Adipocyte (in vitro differentiated cells): ENCODE results near the gene HECW1.
"Not testable (repeated sequence)": the region's sequence is repeated elsewhere in the genome, so short reads cannot be mapped to it uniquely, and the experiment has no call there.

Source experiments
- DNase-seq: peaks from one replicate; pipeline ENCODE4 v3.0.0-alpha.2; 2015; ENCODE audit warnings: low read depth
- H3K27me3 ChIP-seq: replicated peaks from 2 replicates; pipeline ENCODE4 v1.7.0; 2013; ENCODE audit warnings: mild to moderate bottlenecking, low read length, moderate library complexity; ENCODE audit not compliant: control insufficient read depth, insufficient read depth
- H3K36me3 ChIP-seq: 2 replicates; pipeline ENCODE4 v1.7.0; 2013; ENCODE audit warnings: low read length, mild to moderate bottlenecking, moderate library complexity; ENCODE audit not compliant: control insufficient read depth, insufficient read depth, severe bottlenecking
- H3K4me1 ChIP-seq: 2 replicates; pipeline ENCODE4 v1.7.0; 2013; ENCODE audit warnings: mild to moderate bottlenecking, low read length, moderate library complexity; ENCODE audit not compliant: control insufficient read depth, insufficient read depth
- H3K4me3 ChIP-seq: 2 replicates; pipeline ENCODE4 v1.7.0; 2013; ENCODE audit warnings: mild to moderate bottlenecking, low read length, moderate library complexity
- H3K9ac ChIP-seq: 2 replicates; pipeline ENCODE4 v1.7.0; 2013; ENCODE audit warnings: mild to moderate bottlenecking, low read length, moderate library complexity
- H3K9me3 ChIP-seq: 2 replicates; pipeline ENCODE4 v1.7.0; 2013; ENCODE audit warnings: mild to moderate bottlenecking, low read length, moderate library complexity; ENCODE audit not compliant: control insufficient read depth

Gene HECW1

DNA sequence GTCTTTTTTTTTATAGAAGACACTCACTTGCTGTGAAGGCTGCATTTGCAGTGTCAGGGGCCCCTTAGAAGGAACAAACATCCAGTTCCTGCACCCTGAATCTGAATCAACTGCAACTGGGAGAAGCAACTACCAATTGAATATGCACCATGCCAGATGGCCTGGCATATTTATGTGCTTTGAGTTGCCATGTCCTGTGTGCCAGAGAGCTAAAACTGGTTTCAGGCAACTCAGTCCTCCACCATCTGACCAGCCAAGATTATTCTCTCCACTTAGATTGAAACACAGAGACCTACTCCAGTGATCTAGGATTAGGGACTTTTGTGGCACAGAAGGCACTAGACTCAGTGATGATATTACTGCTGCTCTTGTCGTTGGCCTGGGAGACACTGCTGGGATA, 225.4 kb downstream of the HECW1 start:
- no peaks in the 10 kb centered on the region for H3K4me1 ChIP-seq

DNA sequence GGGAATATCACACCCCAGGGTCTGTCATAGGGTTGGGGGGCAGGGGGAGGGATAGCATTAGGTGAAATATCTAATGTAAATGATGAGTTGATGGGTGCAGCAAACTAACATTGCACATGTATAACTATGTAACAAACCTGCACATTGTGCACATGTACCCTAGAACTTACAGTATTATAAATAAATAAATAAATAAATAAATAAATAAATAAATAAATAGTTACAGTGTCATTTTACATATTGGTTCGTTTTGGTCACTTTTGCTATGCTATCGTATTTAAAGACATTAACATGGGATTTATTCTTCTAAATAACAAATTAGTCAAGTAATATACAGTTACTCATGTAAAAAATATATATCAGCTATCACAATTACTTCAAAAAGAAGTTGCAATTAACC, 228.7 kb downstream of the HECW1 start:
- no peak overlapping the region for H3K4me3 ChIP-seq
- H3K9ac ChIP-seq = no peak overlapping the region
- no peaks in the 10 kb centered on the region for H3K9me3 ChIP-seq
- no peaks in the 10 kb centered on the region for H3K36me3 ChIP-seq
- peaks cover 2% of the 10 kb centered on the region for H3K4me1 ChIP-seq
- H3K27me3 ChIP-seq = peaks cover 13% of the 10 kb centered on the region
- DNase-seq = no peak

More for the DNA sequence above, 225.4 kb downstream of the HECW1 start:
- Histone ChIP-seq H3K9ac (no peak overlapping the region), H3K4me3 (no peak overlapping the region), H3K9me3 (no peaks in the 10 kb centered on the region), H3K27me3 (peaks cover 13% of the 10 kb centered on the region), H3K36me3 (no peaks in the 10 kb centered on the region)
- no peak for DNase-seq

DNA sequence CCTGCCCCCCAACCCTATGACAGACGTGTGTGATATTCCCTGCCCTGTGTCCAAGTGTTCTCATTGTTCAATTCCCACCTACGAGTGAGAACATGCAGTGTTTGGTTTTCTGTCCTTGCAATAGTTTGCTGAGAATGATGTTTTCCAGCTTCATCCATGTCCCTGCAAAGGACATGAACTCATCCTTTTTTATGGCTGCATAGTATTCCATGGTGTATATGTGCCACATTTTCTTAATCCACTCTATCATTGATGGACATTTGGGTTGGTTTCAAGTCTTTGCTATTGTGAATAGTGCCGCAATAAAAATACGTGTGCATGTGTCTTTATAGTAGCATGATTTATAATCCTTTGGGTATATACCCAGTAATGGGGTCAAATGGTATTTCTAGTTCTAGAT, 231.0 kb downstream of the HECW1 start:
- not testable (repeated sequence) for H3K27me3 ChIP-seq, H3K4me1 ChIP-seq, H3K4me3 ChIP-seq, H3K9ac ChIP-seq, DNase-seq, H3K9me3 ChIP-seq, H3K36me3 ChIP-seq

DNA sequence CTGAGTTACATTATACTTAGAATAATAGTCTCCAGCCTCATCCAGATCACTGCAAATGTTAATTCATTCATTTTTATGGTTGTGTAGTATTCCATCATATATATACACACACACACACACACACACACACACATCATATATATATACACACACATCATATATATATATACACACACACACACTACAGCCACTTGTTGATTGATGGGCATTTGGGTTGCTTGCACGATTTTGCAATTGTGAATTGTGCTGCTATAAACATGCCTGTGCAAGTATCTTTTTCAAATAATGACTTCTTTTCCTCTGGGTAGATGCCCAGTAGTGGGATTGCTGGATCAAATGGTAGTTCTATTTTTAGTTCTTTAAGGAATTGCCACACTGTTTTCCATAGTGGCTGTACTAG, 233.2 kb downstream of the HECW1 start:
- not testable (repeated sequence) for H3K4me1 ChIP-seq, H3K9ac ChIP-seq, DNase-seq, H3K27me3 ChIP-seq, H3K4me3 ChIP-seq, H3K36me3 ChIP-seq
- peaks cover 16% of the 10 kb centered on the region for H3K9me3 ChIP-seq

DNA sequence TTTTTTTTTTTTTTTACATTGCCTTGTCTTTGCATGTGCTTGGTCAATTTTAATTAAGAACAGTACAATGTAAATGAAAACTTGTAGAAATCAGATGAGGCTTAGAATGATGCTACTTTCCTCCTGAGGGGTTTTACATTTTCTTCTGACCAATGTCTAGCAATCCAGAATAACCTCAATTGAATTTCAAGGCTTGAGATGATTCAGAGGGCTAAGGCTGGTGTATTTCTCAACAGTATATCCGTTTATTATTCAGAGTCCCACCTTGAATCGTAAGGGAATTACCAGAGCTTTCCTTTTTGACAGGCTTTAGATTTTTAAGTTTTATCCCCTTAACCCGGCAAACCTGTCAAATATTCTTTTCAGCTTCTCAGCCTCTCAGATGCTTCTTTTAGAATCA, 239.2 kb downstream of the HECW1 start:
- Histone ChIP-seq H3K27me3 (no peaks in the 10 kb centered on the region), H3K9me3 (peaks cover 31% of the 10 kb centered on the region), H3K4me1 (no peaks in the 10 kb centered on the region), H3K36me3 (no peaks in the 10 kb centered on the region), H3K9ac (no peak overlapping the region), H3K4me3 (no peak overlapping the region)
- DNase-seq = no peak

DNA sequence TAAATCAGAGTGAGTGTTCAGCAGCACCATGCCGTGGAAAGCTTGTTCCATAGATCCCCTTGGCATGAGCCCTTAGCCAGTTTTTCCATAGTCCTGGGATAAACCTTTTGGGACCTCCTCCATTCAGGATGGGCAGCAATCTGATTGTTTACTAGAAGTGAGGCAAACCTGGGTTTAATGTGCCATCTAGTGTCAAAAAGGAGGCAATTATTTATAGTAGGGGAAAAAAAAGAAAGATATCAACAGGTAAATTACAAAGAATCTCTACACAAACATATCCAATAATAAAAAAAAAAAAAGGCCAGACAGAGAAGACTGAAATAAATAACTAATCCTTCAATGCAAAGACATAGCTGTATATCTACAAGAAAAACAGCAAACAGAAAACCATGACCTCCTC, 241.5 kb downstream of the HECW1 start:
- Histone ChIP-seq H3K9me3 (peaks cover 26% of the 10 kb centered on the region), H3K27me3 (no peaks in the 10 kb centered on the region), H3K9ac (no peak overlapping the region), H3K36me3 (no peaks in the 10 kb centered on the region), H3K4me3 (no peak overlapping the region), H3K4me1 (no peaks in the 10 kb centered on the region)
- no peak for DNase-seq

DNA sequence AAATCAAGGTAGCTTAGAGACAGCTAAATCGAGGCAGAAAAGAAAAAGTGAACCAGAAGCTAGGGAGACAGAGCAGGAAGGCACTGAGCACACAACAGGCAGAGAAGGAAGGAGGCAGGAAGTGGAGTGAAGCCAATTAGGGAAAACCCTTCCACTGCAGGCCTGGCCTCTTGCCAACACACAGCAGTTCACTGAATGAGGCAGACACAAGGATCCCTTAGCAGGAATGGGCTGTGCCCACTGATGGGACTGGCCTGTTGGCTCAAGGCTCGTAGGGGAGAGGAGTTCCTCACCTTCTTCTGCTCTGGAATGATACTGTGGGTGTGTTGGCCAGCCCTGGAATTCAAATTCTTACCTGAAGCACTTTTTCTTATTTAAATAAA, 250.2 kb downstream of the HECW1 start:
- Histone ChIP-seq H3K4me3 (no peak overlapping the region), H3K27me3 (peaks cover 6% of the 10 kb centered on the region), H3K36me3 (no peaks in the 10 kb centered on the region), H3K4me1 (no peaks in the 10 kb centered on the region), H3K9ac (no peak overlapping the region), H3K9me3 (no peaks in the 10 kb centered on the region)
- DNase-seq = peak; percentile 14

DNA sequence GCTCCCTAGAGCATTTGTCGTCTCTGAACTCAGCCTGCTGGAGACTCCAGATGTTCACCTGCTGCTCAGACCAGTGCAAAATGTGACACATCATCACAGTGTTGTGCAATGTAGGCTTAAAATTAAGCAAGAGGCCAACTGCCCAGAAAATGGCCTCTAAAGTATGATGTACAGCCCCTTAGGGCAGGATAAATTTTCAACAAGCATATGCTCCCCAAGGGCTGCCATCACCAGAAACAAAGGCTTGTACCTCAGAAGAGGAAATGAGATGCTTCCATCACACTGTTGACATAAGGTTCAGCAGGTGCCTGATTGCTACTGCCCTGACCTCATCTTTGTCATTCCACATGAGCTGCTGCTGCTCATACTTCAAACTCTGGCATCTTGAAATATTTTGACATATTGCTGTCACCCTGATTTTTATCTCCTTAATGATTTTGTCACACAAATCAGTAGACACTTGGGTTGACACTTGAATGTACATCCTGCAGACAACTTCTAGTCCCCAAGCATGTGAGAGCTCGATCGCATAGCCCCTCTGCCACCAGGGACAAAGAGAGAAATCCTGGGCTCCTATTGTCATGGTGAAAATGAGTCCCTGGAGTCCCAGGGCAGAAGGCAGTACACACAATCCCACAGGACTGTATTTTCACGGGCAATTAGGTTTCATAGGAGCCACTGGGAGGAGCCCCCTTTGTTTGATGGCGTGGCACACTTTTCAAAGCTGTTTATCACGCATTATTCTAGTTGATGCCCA, 250.8 kb downstream of the HECW1 start:
- DNase-seq = peak; percentile 57
- peaks cover 11% of the 10 kb centered on the region for H3K27me3 ChIP-seq
- no peaks in the 10 kb centered on the region for H3K9me3 ChIP-seq
- no peak overlapping the region for H3K9ac ChIP-seq
- no peaks in the 10 kb centered on the region for H3K4me1 ChIP-seq
- H3K36me3 ChIP-seq = no peaks in the 10 kb centered on the region
- H3K4me3 ChIP-seq = no peak overlapping the region

DNA sequence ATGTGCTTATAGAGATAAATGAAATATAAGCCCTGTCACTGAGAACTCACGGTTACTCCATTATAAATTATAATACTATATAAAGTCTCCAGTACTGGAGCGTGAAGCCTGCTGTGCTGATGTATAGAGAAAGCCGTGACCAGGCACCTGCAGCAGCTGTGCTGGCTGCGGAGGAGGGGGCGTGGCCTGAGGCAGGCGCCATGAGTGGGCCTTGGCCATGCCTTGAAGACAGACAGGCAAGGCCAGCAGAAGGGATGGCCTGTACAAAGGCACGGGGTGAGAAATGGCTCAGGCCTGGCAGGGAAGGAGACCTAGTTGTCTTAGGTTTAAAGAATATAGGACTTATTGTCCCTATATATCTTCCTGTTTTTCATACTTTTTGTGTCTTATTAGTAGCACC, 251.9 kb downstream of the HECW1 start:
- Histone ChIP-seq H3K9ac (no peak overlapping the region), H3K36me3 (no peaks in the 10 kb centered on the region), H3K4me1 (no peaks in the 10 kb centered on the region), H3K9me3 (no peaks in the 10 kb centered on the region), H3K4me3 (no peak overlapping the region), H3K27me3 (peaks cover 19% of the 10 kb centered on the region)
- no peak for DNase-seq

DNA sequence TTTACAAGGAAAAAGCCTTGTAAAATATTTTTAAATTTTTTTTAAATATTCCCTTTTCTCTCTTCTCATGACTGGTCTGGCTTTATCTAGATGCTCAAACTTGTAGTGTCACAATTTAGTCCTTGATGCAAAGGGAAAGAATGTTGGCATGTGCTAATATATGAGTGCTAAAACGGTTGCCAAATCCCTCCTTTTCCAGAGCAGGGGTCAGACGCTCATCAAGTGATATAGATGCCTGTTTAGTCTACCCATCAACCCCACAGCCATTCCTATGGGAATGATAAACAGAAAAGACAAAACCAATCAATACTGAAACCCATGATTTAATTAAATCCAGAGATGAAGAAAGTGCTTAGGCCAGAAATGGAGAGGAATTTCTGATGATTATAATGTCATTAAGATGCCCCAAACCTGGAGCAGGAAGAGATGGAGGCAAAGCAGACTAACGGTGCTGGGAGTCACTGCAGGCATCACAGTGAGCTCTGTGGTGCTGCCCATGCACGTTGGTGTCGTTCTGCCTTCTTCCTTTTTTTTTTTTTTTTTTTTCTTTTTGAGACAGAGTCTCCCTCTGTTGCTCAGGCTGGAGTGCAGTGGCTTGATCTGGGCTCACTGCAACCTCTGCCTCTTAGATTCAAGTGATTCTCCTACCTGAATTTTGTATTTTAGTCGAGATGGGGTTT, 260.4 kb downstream of the HECW1 start:
- Histone ChIP-seq H3K9me3 (no peaks in the 10 kb centered on the region), H3K9ac (no peak overlapping the region), H3K4me3 (peak overlapping the region; percentile 37), H3K27me3 (peaks cover 12% of the 10 kb centered on the region), H3K4me1 (peaks cover 17% of the 10 kb centered on the region), H3K36me3 (no peaks in the 10 kb centered on the region)
- DNase-seq = no peak

DNA sequence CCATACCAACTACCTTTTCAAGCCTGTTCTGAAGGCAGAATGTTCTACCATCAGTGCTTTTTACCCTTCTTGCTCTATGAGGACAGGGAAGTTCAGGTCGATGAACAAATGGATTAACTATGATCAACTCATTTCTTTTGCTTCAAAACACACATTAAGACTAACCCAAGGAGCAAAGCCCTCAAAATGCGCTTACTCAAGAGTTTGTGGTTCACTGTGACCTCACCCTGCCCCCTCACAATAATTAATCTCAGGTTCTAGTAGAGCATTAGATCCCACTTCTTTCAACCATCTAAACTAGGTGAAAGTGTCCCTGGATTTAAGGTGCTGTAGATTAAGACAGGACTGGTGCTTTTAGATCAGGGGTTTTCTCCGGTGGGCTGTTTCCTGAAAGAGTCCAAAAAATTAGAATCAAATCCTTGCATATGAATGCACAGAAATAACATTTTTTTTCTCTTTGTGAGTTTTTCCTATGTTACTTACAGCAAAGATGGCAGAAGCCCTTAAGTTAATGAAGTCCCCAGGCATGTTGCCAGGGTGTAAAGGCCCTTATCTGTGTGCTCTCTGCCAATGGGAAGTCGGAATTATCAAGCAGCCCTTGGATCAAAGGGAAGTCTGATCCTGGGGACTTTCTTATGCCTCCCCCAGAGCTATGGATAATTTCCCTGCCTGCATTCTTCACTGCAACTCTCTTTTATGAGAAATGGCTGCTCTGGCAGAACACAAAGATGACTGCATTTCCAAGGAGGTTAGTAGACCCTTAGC, 264.9 kb downstream of the HECW1 start:
- Histone ChIP-seq H3K27me3 (peaks cover 3% of the 10 kb centered on the region), H3K36me3 (no peaks in the 10 kb centered on the region), H3K9me3 (peaks cover 2% of the 10 kb centered on the region), H3K4me1 (peaks cover 13% of the 10 kb centered on the region), H3K4me3 (no peak overlapping the region), H3K9ac (no peak overlapping the region)
- no peak for DNase-seq
